SK-N-SH treated with all-trans-retinoic acid at 6 μM for 48 hours (cell line): ENCODE data around the gene ASB13.
A peak's percentile ranks its signal among the peaks of the same experiment; 100 is the strongest.

Experiments used
- ATAC-seq: fragments of 200-7000 bp; cut with Tn5 transposase; 3 replicates; pipeline ENCODE4 v1.9.1; 2020; ENCODE audit warnings: mild to moderate bottlenecking, moderate library complexity
- ARNTL ChIP-seq: fragments of 450-650 bp; formaldehyde crosslinking; IDR thresholded peaks from 2 replicates; pipeline ENCODE4 v1.5.0; 2020; ENCODE audit warnings: low read depth, mild to moderate bottlenecking, moderate library complexity, borderline replicate concordance
- BACH2 ChIP-seq: fragments of 250-450 bp; sonication (Bioruptor Pico); IDR thresholded peaks from 2 replicates; pipeline ENCODE4 v1.9.0; 2021; ENCODE audit warnings: mild to moderate bottlenecking, borderline replicate concordance
- CREB5 ChIP-seq: fragments of 250-450 bp; sonication (Bioruptor Pico); IDR thresholded peaks from 2 replicates; pipeline ENCODE4 v1.5.1; 2020; ENCODE audit warnings: low read depth, mild to moderate bottlenecking, moderate library complexity
- CSDC2 ChIP-seq: fragments of 250-450 bp; sonication (Bioruptor Pico); IDR thresholded peaks from 2 replicates; pipeline ENCODE4 v1.5.0; 2020; ENCODE audit warnings: mild to moderate bottlenecking, moderate library complexity
- CSRNP3 ChIP-seq: fragments of 250-450 bp; sonication (Bioruptor Pico); IDR thresholded peaks from 2 replicates; pipeline ENCODE4 v1.5.1; 2021; ENCODE audit warnings: mild to moderate bottlenecking, moderate library complexity
- ISL1 ChIP-seq: fragments of 250-450 bp; sonication (Bioruptor Pico); IDR thresholded peaks from 2 replicates; pipeline ENCODE4 v2.1.2; 2022; ENCODE audit warnings: mild to moderate bottlenecking, moderate library complexity
- OSR1 ChIP-seq: fragments of 250-450 bp; sonication (Bioruptor Pico); IDR thresholded peaks from 2 replicates; pipeline ENCODE4 v1.8.0; 2022; ENCODE audit warnings: moderate library complexity, mild to moderate bottlenecking, inconsistent platforms
- PATZ1 ChIP-seq: fragments of 250-450 bp; sonication (Bioruptor Pico); IDR thresholded peaks from 2 replicates; pipeline ENCODE4 v1.8.0; 2020; ENCODE audit warnings: mild to moderate bottlenecking, moderate library complexity, borderline replicate concordance
- POU6F1 ChIP-seq: fragments of 250-450 bp; sonication (Bioruptor Pico); IDR thresholded peaks from 2 replicates; pipeline ENCODE4 v1.8.0; 2021; ENCODE audit warnings: low read depth, mild to moderate bottlenecking, moderate library complexity, borderline replicate concordance
- PPARA ChIP-seq: fragments of 250-450 bp; sonication (Bioruptor Pico); IDR thresholded peaks from 2 replicates; pipeline ENCODE4 v1.5.0; 2020; ENCODE audit warnings: mild to moderate bottlenecking, borderline replicate concordance
- SNAI2 ChIP-seq: fragments of 250-450 bp; sonication (Bioruptor Pico); IDR thresholded peaks from 2 replicates; pipeline ENCODE4 v1.5.0; 2020; ENCODE audit warnings: mild to moderate bottlenecking, moderate library complexity
- TCF4 ChIP-seq: fragments of 250-450 bp; sonication (Bioruptor Pico); IDR thresholded peaks from 2 replicates; pipeline ENCODE4 v1.8.0; 2021; ENCODE audit warnings: mild to moderate bottlenecking, moderate library complexity, borderline replicate concordance
- TOX ChIP-seq: fragments of 250-450 bp; sonication (Bioruptor Pico); IDR thresholded peaks from 2 replicates; pipeline ENCODE4 v1.8.0; 2021; ENCODE audit warnings: mild to moderate bottlenecking, moderate library complexity, borderline replicate concordance
- TSHZ2 ChIP-seq: fragments of 250-450 bp; sonication (Bioruptor Pico); IDR thresholded peaks from 2 replicates; pipeline ENCODE4 v1.5.0; 2020; ENCODE audit warnings: mild to moderate bottlenecking, moderate library complexity
- ZC3H10 ChIP-seq: fragments of 250-450 bp; sonication (Bioruptor Pico); IDR thresholded peaks from 2 replicates; pipeline ENCODE4 v1.5.1; 2021; ENCODE audit warnings: mild to moderate bottlenecking, moderate library complexity
- ZFP30 ChIP-seq: fragments of 450-650 bp; formaldehyde crosslinking; IDR thresholded peaks from 2 replicates; pipeline ENCODE4 v1.5.0; 2022; ENCODE audit warnings: mild to moderate bottlenecking, moderate library complexity
- ZNF565 ChIP-seq: fragments of 450-650 bp; formaldehyde crosslinking; conservative IDR thresholded peaks from 2 replicates; pipeline ENCODE4 v1.5.0; 2020; ENCODE audit warnings: low read depth, mild to moderate bottlenecking, moderate library complexity
- ZNF70 ChIP-seq: fragments of 450-650 bp; formaldehyde crosslinking; IDR thresholded peaks from 2 replicates; pipeline ENCODE4 v1.5.0; 2020; ENCODE audit warnings: mild to moderate bottlenecking, moderate library complexity

The ASB13 gene

GRCh38 chr10:5634918-5635317 lies 31.5 kb downstream of the ASB13 start:
- TF ChIP-seq TSHZ2 (no peak), TCF4 (CRISPR knock-in tag) (peak; percentile 18; the same call in 1 of the 2 replicates)
- no peak for ATAC-seq

- no peak for ATAC-seq
- TF ChIP-seq ZFP30 (CRISPR knock-in tag) (no peak), ISL1 (no peak), ZC3H10 (CRISPR knock-in tag) (no peak), ZNF565 (CRISPR knock-in tag) (no peak), CSRNP3 (CRISPR knock-in tag) (no peak), SNAI2 (CRISPR knock-in tag) (no peak), TOX (CRISPR knock-in tag) (no peak), PATZ1 (CRISPR knock-in tag) (no peak)
Measured at GRCh38 chr10:5633166-5633749, 33.1 kb downstream of the ASB13 start.

- no peak for TF ChIP-seq PATZ1 (CRISPR knock-in tag)
- TF ChIP-seq CSDC2 (CRISPR knock-in tag) = no peak
- no peak for TF ChIP-seq TSHZ2
- TF ChIP-seq ISL1 = no peak
- TF ChIP-seq SNAI2 (CRISPR knock-in tag) = no peak
- no peak for TF ChIP-seq ZC3H10 (CRISPR knock-in tag)
- TF ChIP-seq CREB5 = no peak
- no peak for TF ChIP-seq PPARA
- TF ChIP-seq BACH2 (CRISPR knock-in tag) = no peak
- TF ChIP-seq TOX (CRISPR knock-in tag) = no peak
- no peak for TF ChIP-seq CSRNP3 (CRISPR knock-in tag)
- TF ChIP-seq POU6F1 (CRISPR knock-in tag) = no peak
- TF ChIP-seq ARNTL (CRISPR knock-in tag) = no peak
- no peak for TF ChIP-seq ZNF565 (CRISPR knock-in tag)
- no peak for TF ChIP-seq ZFP30 (CRISPR knock-in tag)
- no peak for TF ChIP-seq ZNF70 (CRISPR knock-in tag)
- TF ChIP-seq OSR1 (CRISPR knock-in tag) = no peak
- no peak for ATAC-seq
Measured at GRCh38 chr10:5632446-5632845, 33.9 kb downstream of the ASB13 start.
